ENCODE measurements around the gene ADRA1B.
"Not testable (repeated sequence)": the region's sequence is repeated elsewhere in the genome, so short reads cannot be mapped to it uniquely, and the experiment has no call there.

The ADRA1B gene

GRCh38 chr5:159971931-159972461, 55.7 kb downstream of the ADRA1B start:
- DNase-seq: no peak

GRCh38 chr5:159972538-159973362, 56.5 kb downstream of the ADRA1B start:
- DNase-seq: no peak

GRCh38 chr5:159975462-159976019, 59.3 kb downstream of the ADRA1B start:
- DNase-seq: no peak

DNA sequence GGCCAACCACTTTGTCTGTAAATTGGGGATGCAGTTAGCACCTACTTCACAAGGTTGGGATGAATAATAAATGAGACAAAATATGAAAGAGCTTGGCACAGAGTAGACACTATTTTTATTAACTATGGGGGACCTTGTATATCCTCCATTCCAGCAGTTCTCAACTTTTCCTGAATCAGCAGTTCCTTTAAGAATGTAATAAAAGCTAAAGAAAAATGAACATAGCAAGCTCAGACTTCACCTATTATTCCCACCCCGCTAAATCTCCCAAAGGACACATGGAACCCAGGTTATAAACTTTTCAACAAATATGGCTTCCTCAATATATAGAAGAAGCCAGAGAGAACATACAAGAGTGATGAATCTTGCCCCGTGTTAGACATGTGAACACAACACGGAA, 60.6 kb downstream of the ADRA1B start:
- DNase-seq: no peak

- no peak for DNase-seq
Observed at GRCh38 chr5:159978358-159978757, 62.1 kb downstream of the ADRA1B start.

DNA sequence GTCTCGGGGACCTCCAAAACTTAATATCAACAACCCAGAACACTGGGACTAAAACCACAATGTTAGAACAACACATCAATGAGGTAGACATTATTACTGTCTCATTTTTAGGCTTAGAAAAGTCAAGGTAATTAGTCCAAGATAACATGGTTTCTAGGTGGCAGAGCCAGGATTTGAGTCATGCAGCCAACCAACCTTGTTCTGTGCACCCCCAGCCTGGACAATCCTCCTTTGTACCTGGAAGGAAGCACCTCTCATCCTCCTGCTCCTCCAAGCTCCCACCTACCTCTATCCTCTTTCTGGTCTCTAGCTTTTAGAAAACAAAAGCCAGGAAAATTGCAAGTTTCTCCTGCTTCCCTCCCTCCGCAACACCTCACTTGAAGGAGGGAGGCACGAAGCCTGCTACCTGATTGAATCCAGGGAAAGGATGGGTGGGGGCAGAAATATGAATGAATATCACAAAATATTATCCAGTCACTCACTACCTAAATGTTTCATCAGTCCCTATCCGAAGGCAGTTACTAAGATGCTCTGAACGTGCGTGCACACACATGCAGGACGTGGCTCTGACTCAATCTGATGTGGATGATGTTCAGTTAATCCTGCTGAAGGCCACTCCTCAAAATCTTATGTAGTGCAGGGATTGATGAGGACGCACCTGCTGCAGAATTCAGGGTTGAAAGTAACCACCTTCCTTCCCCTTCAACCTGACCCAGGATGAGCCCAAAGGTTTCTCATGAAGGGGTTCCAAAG, 66.3 kb downstream of the ADRA1B start:
- no peak for DNase-seq

- peak; percentile 76 for DNase-seq
Observed at GRCh38 chr5:159987031-159987674, 70.9 kb downstream of the ADRA1B start.

- no peak for DNase-seq
Observed at GRCh38 chr5:159990506-159990905, 74.2 kb downstream of the ADRA1B start.

DNA sequence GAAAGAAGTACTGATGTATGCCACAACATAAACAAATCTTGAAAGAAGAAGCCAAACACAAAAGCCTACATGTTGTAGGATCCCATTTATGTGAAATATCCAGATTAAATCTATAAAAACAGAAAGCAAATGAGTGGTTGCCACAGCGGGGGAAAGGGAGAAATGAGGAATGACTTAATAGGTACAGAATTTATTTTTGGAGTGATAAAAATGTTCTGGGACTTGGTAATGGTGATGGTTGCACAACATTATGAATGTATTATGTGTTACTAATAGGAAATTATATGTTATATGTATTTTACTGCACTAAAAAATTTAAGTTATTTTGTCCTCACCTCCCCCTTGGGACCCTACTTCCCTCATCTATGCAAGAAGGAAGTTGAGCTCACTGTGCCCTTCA, 76.3 kb downstream of the ADRA1B start:
- no peak for DNase-seq

GRCh38 chr5:159993194-159993593, 76.9 kb downstream of the ADRA1B start:
- DNase-seq: no peak

DNA sequence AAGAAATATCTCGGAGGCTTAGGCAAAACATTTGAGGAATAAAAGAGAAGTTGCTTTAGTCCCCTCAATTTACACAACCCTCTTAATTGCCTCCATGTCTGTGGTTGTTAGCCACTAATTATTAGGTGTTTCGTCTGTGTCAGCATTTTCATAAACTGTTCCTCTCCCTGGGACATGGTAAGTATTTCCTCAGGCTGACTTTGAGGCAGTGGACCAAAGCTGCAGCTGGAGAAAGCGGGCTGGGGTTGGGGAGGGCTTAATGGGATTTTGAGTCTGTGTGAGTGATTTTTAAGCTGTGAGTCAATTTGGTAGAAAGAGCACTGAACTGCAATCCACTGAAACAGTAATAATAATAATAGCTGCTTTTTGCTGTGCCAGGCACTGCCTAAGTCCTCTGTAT, 79.6 kb downstream of the ADRA1B start:
- no peak for DNase-seq

- no peak for DNase-seq
Observed at GRCh38 chr5:160001457-160001856, 85.2 kb downstream of the ADRA1B start.

DNA sequence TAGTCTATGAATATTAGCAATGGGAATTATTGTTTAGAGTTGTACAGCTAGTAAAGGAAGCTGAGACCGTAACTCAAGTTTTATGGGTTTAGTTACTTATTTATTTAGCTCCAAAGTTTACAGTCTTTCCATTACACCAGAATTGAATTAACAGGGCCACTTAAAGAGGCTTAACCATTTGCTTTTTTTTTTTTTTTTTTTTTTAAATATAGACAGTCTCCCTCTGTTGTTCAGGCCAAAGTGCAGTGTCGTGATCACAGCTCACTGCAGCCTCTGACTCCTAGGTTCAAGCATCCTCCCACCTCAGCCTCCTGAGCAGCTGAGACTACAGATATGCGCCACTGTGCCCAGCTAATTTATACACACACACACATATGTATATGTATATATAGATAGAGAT, 91.2 kb downstream of the ADRA1B start:
- DNase-seq: no peak

GRCh38 chr5:160008529-160008876, 92.2 kb downstream of the ADRA1B start:
- DNase-seq: not testable (repeated sequence)

DNA sequence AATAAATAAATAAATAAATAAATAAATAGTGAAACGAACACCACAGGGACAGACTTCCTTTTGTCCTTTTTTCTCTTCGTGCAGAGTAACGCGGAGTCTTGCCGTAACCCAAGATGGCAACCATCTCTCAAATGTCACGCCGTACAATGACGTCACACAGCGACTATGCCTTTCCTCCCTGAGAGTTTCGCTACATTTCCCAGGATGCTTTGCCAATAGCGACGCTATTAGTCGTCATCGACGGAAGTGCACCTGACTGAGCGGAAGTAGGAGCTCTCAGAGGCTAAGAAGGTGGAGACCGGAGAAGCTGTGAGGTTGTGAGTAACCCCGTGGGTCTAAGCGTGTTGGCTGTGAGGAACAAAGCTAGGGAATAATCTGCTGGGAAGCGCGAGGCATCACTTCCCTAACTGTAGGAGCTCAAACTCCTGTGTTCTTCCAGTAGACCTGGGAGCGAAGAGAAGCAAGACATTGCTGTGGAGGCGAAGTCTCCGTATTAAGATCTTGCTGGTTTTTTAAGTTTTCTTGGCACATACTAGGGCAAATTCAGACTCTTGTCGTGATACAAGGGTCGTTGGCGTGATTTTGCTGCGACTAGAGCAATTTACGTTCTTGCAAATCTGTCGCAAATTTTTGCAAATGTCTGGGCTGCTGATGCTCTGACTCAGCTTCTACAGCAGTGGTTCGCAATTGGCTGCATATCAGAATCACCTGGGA, 92.8 kb downstream of the ADRA1B start, which contains the start of gene TTC1:
Gene TTC1 (plus strand): TSS at position 263 of the 714 bp plus-strand sequence. CDS start 1,390 bp downstream, outside the sequence.
- peak; percentile 84 for DNase-seq

DNA sequence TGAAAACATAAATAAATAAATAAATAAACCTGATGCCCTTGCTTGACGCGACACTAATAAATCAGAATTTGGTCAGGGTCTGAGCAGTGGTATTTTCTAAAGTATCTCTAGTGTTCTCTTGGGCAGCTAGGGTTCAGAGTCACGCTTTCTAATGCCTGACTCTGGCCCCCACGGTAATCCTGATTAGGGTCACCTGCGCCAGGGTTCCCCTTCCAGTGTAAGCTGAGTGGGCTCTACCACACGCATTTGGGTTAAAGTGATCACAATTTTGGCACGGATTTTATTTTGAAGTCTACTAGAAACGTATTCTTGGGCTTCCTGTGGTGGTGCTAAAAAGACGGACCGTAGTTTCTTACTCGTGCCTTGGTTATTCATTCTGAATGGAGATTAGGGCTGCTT, 93.3 kb downstream of the ADRA1B start:
- DNase-seq: no peak

GRCh38 chr5:160011471-160011870, 95.2 kb downstream of the ADRA1B start:
- no peak for DNase-seq

- not testable (repeated sequence) for DNase-seq
Observed at GRCh38 chr5:160014197-160014596, 97.9 kb downstream of the ADRA1B start.

DNA sequence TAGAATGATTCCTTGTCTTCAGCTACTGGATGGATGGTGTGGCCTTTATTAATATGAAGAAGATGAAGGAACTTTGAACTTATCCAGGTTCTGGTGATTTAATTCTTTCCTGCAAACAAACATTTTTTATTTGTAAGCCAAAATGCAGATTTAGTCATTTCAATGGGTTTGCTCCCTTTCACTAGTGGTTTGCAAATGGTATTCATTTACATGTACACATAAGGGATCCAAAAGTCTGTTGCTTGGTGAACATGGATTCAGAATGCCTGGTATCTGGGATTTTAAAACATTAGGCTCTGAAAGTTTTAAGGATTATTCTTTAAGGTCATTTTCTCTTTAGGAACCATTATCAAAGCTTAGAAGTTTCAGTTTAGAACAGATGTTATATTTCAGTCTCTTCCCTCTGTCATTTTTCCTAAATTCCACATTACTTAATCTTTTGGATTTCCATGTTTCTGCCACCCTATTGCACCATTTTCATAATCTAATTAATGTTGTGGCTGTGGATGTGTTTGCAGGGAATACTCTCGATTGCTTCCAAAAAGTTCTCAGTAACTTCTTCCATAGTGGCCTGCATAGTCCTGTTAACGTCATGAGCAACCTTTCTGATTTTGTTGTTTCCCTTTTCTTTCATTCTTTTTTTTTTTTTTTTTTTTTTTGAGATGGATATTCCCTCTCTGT, 102.8 kb downstream of the ADRA1B start:
- DNase-seq: no peak

- no peak for DNase-seq
Observed at GRCh38 chr5:160020266-160020770, 104.0 kb downstream of the ADRA1B start.

DNA sequence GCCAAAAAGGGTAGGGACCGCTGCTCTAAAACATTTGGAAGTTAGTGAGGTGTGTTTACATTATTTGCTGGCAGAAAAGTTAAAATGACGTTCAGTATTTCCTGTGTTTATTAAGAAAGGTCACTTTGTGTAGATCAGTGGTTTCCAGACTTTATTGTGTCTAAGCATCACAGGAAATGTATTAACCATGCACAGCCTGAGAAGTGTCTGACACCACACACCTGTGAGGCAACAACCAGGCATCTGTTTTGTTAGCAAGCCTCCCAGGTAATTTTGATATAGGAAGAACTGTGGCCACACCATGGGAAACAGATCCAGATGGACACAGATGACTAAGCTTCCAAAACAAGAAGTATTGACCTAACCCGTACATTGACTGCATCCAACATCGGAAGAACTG, 104.7 kb downstream of the ADRA1B start:
- no peak for DNase-seq
